SK-N-SH (cell line): ENCODE results near the gene CYP4B1. TPM values are rescaled to one million over a fixed set of nuclear protein-coding genes. Genes with fewer than 3 reads are reported as not detected.

Experiments
- CTCF ChIA-PET: fragments of 300-600, 350-600 bp; formaldehyde crosslinking; extraction: SDS; loops from one replicate; lab custom pipeline; 2021; lab: Yijun Ruan, JAX
- POLR2A ChIA-PET: fragments of 350-600 bp; sonication (Branson Sonifier 250); formaldehyde crosslinking; extraction: SDS; loops from one replicate; lab custom pipeline; 2020; ENCODE audit warnings: antibody characterized with exemption, inconsistent platforms; lab: Yijun Ruan, JAX
- DNase-seq: peaks from one replicate; pipeline ENCODE4 v3.0.0; 2012
- H2AFZ ChIP-seq: fragments of 200-600 bp; sonication (generic); 2 replicates; pipeline ENCODE4 v1.8.1; 2016; ENCODE audit warnings: antibody characterized with exemption, mild to moderate bottlenecking, low read depth
- H3F3A ChIP-seq: fragments of 200-600 bp; sonication (generic); replicated peaks from 2 replicates; pipeline ENCODE3; 2016; ENCODE audit warnings: antibody characterized with exemption, mild to moderate bottlenecking; ENCODE audit not compliant: insufficient read depth
- H3K27ac ChIP-seq, 2 experiments: fragments of 200-500 bp in 1 of 2; fragments of 200-600 bp in 1 of 2; sonication (Bioruptor generic) in 1 of 2; sonication (generic), shearing (Covaris generic) in 1 of 2; 2 replicates each; pipeline versions ENCODE4 v1.5.1 to v1.6.1; 2014 to 2016; ENCODE audit warnings: low read depth in 2 of 2, inconsistent platforms in 1 of 2, low read length in 1 of 2, mild to moderate bottlenecking in 1 of 2, mixed read lengths in 1 of 2
- H3K27me3 ChIP-seq: fragments of 200-600 bp; sonication (generic), shearing (Covaris generic); 2 replicates; pipeline ENCODE4 v1.6.1; 2016; ENCODE audit warnings: mixed run types; ENCODE audit not compliant: insufficient read depth
- H3K36me3 ChIP-seq, 2 experiments: fragments of 200-500 bp in 1 of 2; fragments of 200-600 bp in 1 of 2; sonication (Bioruptor generic) in 1 of 2; sonication (generic) in 1 of 2; replicated peaks in 1 of 2; 2 replicates each; pipeline versions ENCODE3 to v1.5.1; 2014 to 2016; ENCODE audit warnings: low read length in 1 of 2, mild to moderate bottlenecking in 1 of 2; ENCODE audit not compliant: insufficient read depth in 2 of 2, control insufficient read depth in 1 of 2
- H3K4me1 ChIP-seq, 2 experiments: fragments of 200-500 bp in 1 of 2; fragments of 200-600 bp in 1 of 2; sonication (Bioruptor generic) in 1 of 2; sonication (generic), shearing (Covaris generic) in 1 of 2; 2 replicates each; pipeline versions ENCODE4 v1.5.1 to v1.6.1; 2014 to 2016; ENCODE audit warnings: low read depth in 1 of 2, low read length in 1 of 2, mixed run types in 1 of 2; ENCODE audit not compliant: insufficient read depth in 2 of 2, control insufficient read depth in 1 of 2
- H3K4me2 ChIP-seq: fragments of 200-600 bp; sonication (generic), shearing (Covaris generic); 2 replicates; pipeline ENCODE4 v1.6.1; 2017; ENCODE audit warnings: mixed run types
- H3K4me3 ChIP-seq, 2 experiments: fragments of 200-500 bp in 1 of 2; fragments of 200-600 bp in 1 of 2; sonication (Bioruptor generic) in 1 of 2; sonication (generic), shearing (Covaris generic) in 1 of 2; 2 replicates each; pipeline versions ENCODE4 v1.5.1 to v1.8.1; 2014 to 2016; ENCODE audit warnings: low read depth in 2 of 2, inconsistent platforms in 1 of 2, low read length in 1 of 2, mild to moderate bottlenecking in 1 of 2, mixed read lengths in 1 of 2, moderate library complexity in 1 of 2
- H3K79me2 ChIP-seq: fragments of 200-600 bp; sonication (generic); 2 replicates; pipeline ENCODE4 v1.8.1; 2017; ENCODE audit warnings: mild to moderate bottlenecking; ENCODE audit not compliant: insufficient read depth
- H3K9ac ChIP-seq: fragments of 200-600 bp; sonication (generic); 2 replicates; pipeline ENCODE4 v1.6.1; 2017; ENCODE audit warnings: mixed run types
- H3K9me2 ChIP-seq: fragments of 200-600 bp; sonication (generic); 2 replicates; pipeline ENCODE4 v1.6.1; 2017; ENCODE audit warnings: mixed run types
- H3K9me3 ChIP-seq: fragments of 200-600 bp; sonication (generic); 2 replicates; pipeline ENCODE4 v1.6.1; 2017; ENCODE audit warnings: mixed run types, mild to moderate bottlenecking, moderate library complexity
- H4K20me1 ChIP-seq: fragments of 200-600 bp; sonication (generic); 2 replicates; pipeline ENCODE4 v1.6.1; 2017; ENCODE audit warnings: mild to moderate bottlenecking, mixed run types; ENCODE audit not compliant: insufficient read depth
- EP300 ChIP-seq, 2 experiments: IDR thresholded peaks; 2 replicates each; pipeline versions ENCODE4 v1.4.0 to v1.6.1; 2012; ENCODE audit warnings: borderline replicate concordance in 1 of 2, low read depth in 1 of 2, low read length in 1 of 2
- EZH2phosphoT487 ChIP-seq: fragments of 200-600 bp; sonication (generic); IDR thresholded peaks from 2 replicates; pipeline ENCODE4 v1.6.1; 2017; ENCODE audit warnings: low read depth, mixed run types, mild to moderate bottlenecking, antibody characterized with exemption, moderate library complexity, borderline replicate concordance
- FOSL2 ChIP-seq: IDR thresholded peaks from 2 replicates; pipeline ENCODE4 v1.4.0; 2012; ENCODE audit warnings: low read depth, mild to moderate bottlenecking, moderate library complexity, borderline replicate concordance
- FOXM1 ChIP-seq: IDR thresholded peaks from 2 replicates; pipeline ENCODE4 v1.4.0; 2012; ENCODE audit warnings: low read depth, mild to moderate bottlenecking
- GABPA ChIP-seq: IDR thresholded peaks from 2 replicates; pipeline ENCODE4 v1.4.0; 2012; ENCODE audit warnings: low read depth, mild to moderate bottlenecking
- GATA2 ChIP-seq: sonication (generic); formaldehyde crosslinking; IDR thresholded peaks from 2 replicates; pipeline ENCODE4 v1.5.0; 2020; ENCODE audit warnings: mild to moderate bottlenecking, missing genetic modification reagents
- JUND ChIP-seq: IDR thresholded peaks from 2 replicates; pipeline ENCODE4 v1.4.0; 2012
- NFIC ChIP-seq: IDR thresholded peaks from 2 replicates; pipeline ENCODE4 v1.4.0; 2012; ENCODE audit warnings: borderline replicate concordance
- RCOR1 ChIP-seq: fragments of 150-350 bp; IDR thresholded peaks from 2 replicates; pipeline ENCODE4 v1.6.1; 2017; ENCODE audit warnings: antibody characterized with exemption, low read length
- TAF1 ChIP-seq: IDR thresholded peaks from 2 replicates; pipeline ENCODE4 v1.6.1; 2012; ENCODE audit warnings: low read depth, mild to moderate bottlenecking, low read length, moderate library complexity, borderline replicate concordance
- TCF12 ChIP-seq: IDR thresholded peaks from 2 replicates; pipeline ENCODE4 v1.4.0; 2012
- WGBS: methylation state at CpG from one replicate; pipeline ENCODE4 v1.1.6; 2017; ENCODE audit warnings: low lambda C conversion rate; 5-methylcytosine and 5-hydroxymethylcytosine counted together
- polyA plus RNA-seq, 3 experiments: library from polyadenylated mRNA; depleted of rRNA; stranded (reverse); fragments of >200 nt; gene quantifications; 2 replicates each; pipeline ENCODE4 v1.2.3, GENCODE V29; 2012
- TF ChIP-seq, protein P1 (sequence below): fragments of 150-350 bp; IDR thresholded peaks from 2 replicates; pipeline ENCODE4 v1.6.1; 2016; ENCODE audit warnings: mild to moderate bottlenecking, low read depth, low read length
- TF ChIP-seq, protein P2 (sequence below): IDR thresholded peaks from 2 replicates; pipeline ENCODE4; 2012

Gene CYP4B1
- polyA plus RNA-seq, 1 of the 3 experiments (the other 2 are of a cell fraction) = not detected

DNA sequence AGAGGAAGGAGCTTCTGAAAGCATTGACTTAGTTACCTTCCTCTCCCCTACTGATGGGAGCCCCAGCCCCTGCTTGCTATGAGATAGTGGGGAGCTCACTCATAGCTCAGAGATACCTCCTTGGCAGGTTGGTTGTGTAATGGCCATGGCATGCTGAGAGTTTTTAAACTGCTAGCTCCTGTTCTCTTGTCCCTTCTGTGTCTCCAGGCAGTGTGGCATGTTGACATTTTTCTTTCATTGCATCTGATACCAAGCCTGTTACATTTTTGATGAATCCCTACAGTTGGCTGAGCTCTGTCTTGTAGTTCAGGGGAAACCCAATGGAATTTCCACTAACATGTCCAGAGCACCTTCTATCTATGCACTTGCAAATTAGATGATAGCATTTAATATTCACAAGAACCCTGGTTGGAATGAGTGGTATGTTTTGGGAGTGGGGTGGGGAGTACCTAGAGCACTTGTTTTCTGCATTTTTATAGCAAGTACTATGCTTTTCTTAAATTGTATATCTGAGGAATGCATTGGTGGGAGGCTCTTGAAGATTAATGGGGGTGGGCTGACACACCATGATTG is 40.8 kb upstream of the CYP4B1 start:
- Histone ChIP-seq H3K9me2 (no peaks in the 10 kb centered on the region), H3F3A (no peaks in the 10 kb centered on the region), H3K4me2 (no peak overlapping the region), H3K9me3 (no peaks in the 10 kb centered on the region), H3K79me2 (no peaks in the 10 kb centered on the region)
- CTCF ChIA-PET = interaction anchor here (1.4 to 2.0 kb wide), 2 partner anchors 10 to 311 kb away, joined by 3 to 11 read pairs; no protein-coding TSS in a partner anchor
- no peak for TF ChIP-seq NFIC
- no peak for TF ChIP-seq JUND
- TF ChIP-seq TCF12 = no peak
- TF ChIP-seq FOSL2 = no peak
- no peak for TF ChIP-seq RCOR1
- TF ChIP-seq EZH2phosphoT487 = no peak
- no peak for TF ChIP-seq GABPA
- TF ChIP-seq, all 33 proteins: peak for 0
- Histone ChIP-seq H3K36me3 (no peaks in the 10 kb centered on the region), H3K4me3 (no peak overlapping the region), H4K20me1 (no peaks in the 10 kb centered on the region), H3K27me3 (peaks cover 5% of the 10 kb centered on the region; the same call in 1 of the 2 replicates), H3K9ac (no peak overlapping the region), H3K27ac (no peak overlapping the region), H2AFZ (no peak overlapping the region), H3K4me1 (peaks cover 0 to 5% of the 10 kb centered on the region in 2 experiments; a peak in 1 of 4 replicates)
- POLR2A ChIA-PET = no interaction called here
- DNase-seq = no peak

DNA sequence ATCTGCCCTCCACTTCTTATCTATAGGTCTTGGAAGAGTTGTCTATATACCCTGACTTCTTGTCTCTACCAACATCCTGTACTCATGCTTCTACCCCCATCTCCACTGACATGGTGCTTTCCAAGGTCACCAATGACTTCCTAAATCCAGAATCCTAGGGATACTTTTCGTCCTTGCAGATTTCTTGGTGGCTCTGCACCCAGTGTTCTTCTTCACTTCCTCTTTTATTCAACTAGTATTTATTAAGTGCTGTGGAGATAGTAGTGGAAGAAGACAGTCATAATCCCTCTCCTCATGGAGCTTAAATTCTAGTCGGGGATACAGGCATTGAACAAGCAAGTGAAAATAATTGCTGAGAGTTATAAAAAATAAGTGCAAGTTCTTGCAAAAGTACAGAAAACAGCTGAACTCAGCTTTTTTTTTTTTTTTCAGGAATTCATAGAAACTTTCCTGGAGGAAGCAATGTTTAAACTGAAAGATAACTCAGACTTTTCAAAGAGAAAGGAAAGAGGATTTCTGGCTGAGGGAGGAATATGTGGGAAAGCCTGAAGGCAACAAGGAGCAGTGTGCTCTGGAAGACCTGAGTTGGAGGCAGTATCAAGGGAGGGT is 38.2 kb upstream of the CYP4B1 start:
- H3K27me3 ChIP-seq = peaks cover 5% of the 10 kb centered on the region; the same call in 1 of the 2 replicates
- no peak overlapping the region for H3K27ac ChIP-seq
- no peaks in the 10 kb centered on the region for H4K20me1 ChIP-seq
- 1% methylated on average over 2 of the region's 2 CpGs for WGBS
- H3K9ac ChIP-seq = no peak overlapping the region
- H3K9me2 ChIP-seq = no peaks in the 10 kb centered on the region
- no peak for DNase-seq
- no peak overlapping the region for H3K4me2 ChIP-seq
- ChIA-PET POLR2A (no interaction called here), CTCF (interaction anchor here (1.5 to 1.6 kb wide), 2 partner anchors 9 to 13 kb away, joined by 4 read pairs; no protein-coding TSS in a partner anchor)
- peaks cover 0 to 5% of the 10 kb centered on the region in 2 experiments; a peak in 1 of 4 replicates for H3K4me1 ChIP-seq
- H2AFZ ChIP-seq = no peak overlapping the region
- no peaks in the 10 kb centered on the region for H3F3A ChIP-seq
- no peak overlapping the region for H3K4me3 ChIP-seq
- H3K36me3 ChIP-seq = no peaks in the 10 kb centered on the region
- H3K9me3 ChIP-seq = no peaks in the 10 kb centered on the region
- H3K79me2 ChIP-seq = no peaks in the 10 kb centered on the region
- TF ChIP-seq, protein P1, sequence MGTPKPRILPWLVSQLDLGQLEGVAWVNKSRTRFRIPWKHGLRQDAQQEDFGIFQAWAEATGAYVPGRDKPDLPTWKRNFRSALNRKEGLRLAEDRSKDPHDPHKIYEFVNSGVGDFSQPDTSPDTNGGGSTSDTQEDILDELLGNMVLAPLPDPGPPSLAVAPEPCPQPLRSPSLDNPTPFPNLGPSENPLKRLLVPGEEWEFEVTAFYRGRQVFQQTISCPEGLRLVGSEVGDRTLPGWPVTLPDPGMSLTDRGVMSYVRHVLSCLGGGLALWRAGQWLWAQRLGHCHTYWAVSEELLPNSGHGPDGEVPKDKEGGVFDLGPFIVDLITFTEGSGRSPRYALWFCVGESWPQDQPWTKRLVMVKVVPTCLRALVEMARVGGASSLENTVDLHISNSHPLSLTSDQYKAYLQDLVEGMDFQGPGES = no peak
- TF ChIP-seq TAF1 = no peak
- TF ChIP-seq, protein P2, sequence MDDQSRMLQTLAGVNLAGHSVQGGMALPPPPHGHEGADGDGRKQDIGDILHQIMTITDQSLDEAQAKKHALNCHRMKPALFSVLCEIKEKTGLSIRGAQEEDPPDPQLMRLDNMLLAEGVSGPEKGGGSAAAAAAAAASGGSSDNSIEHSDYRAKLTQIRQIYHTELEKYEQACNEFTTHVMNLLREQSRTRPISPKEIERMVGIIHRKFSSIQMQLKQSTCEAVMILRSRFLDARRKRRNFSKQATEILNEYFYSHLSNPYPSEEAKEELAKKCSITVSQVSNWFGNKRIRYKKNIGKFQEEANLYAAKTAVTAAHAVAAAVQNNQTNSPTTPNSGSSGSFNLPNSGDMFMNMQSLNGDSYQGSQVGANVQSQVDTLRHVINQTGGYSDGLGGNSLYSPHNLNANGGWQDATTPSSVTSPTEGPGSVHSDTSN = no peak
- TF ChIP-seq EP300 (IDR thresholded peaks at IDR 0.05; ENCODE audit: borderline replicate concordance in 1 of 2, low read depth in 1 of 2, low read length in 1 of 2) = no peak
- TF ChIP-seq FOXM1 = no peak
- TF ChIP-seq GATA2 (CRISPR knock-in tag) = no peak
- no peak for TF ChIP-seq TCF12
